Activated T-helper 9 cell treated with anti-CD3 and anti-CD28 coated beads, Interleukin-2, amount 50 U/mL, for 16 hours (primary cell): ENCODE measurements around the gene TAB2.

Experiments
- DNase-seq: peaks from one replicate; pipeline ENCODE4 v3.0.0-alpha.2; 2020; ENCODE audit warnings: low read depth

Gene TAB2

GRCh38 chr6:149311766-149312165 lies 5.7 kb upstream of the TAB2 start:
- no peak for DNase-seq

- DNase-seq = no peak
Observed at GRCh38 chr6:149313070-149313469, 4.4 kb upstream of the TAB2 start.

GRCh38 chr6:149313861-149314260 lies 3.7 kb upstream of the TAB2 start:
- no peak for DNase-seq

GRCh38 chr6:149314325-149314905 lies 3.1 kb upstream of the TAB2 start:
- DNase-seq = no peak

GRCh38 chr6:149316108-149316727 lies 1.3 kb upstream of the TAB2 start:
- DNase-seq = no peak

GRCh38 chr6:149316740-149317643 lies 520 bp upstream of the TAB2 start:
- peak; percentile 83 for DNase-seq

GRCh38 chr6:149318581-149319286 lies 1.2 kb downstream of the TAB2 start:
- no peak for DNase-seq

- no peak for DNase-seq
Observed at GRCh38 chr6:149319422-149319821, 1.9 kb downstream of the TAB2 start.

GRCh38 chr6:149320016-149320415 lies 2.5 kb downstream of the TAB2 start:
- peak; percentile 5 for DNase-seq

- no peak for DNase-seq
Observed at GRCh38 chr6:149320796-149321195, 3.3 kb downstream of the TAB2 start.

- no peak for DNase-seq
Observed at GRCh38 chr6:149323353-149323752, 5.8 kb downstream of the TAB2 start.

- DNase-seq = no peak
Observed at GRCh38 chr6:149323925-149324324, 6.4 kb downstream of the TAB2 start.

GRCh38 chr6:149324428-149324827 lies 6.9 kb downstream of the TAB2 start:
- no peak for DNase-seq

- DNase-seq = no peak
Observed at GRCh38 chr6:149325648-149326236, 8.2 kb downstream of the TAB2 start.

GRCh38 chr6:149327638-149328037 lies 10.1 kb downstream of the TAB2 start:
- DNase-seq = no peak

- no peak for DNase-seq
Observed at GRCh38 chr6:149328083-149328482, 10.6 kb downstream of the TAB2 start.

- no peak for DNase-seq
Observed at GRCh38 chr6:149329529-149329928, 12.0 kb downstream of the TAB2 start.

GRCh38 chr6:149330133-149330532 lies 12.6 kb downstream of the TAB2 start:
- DNase-seq = no peak

- no peak for DNase-seq
Observed at GRCh38 chr6:149331043-149331807, 13.7 kb downstream of the TAB2 start.

- no peak for DNase-seq
Observed at GRCh38 chr6:149331871-149332270, 14.4 kb downstream of the TAB2 start.

GRCh38 chr6:149332602-149333265 lies 15.2 kb downstream of the TAB2 start:
- DNase-seq = no peak
